Cerebellar nuclear complex (tissue), 1 donor: ENCODE data around the gene KDM3A.

Experiments used
- DNase-seq, 2 experiments: peaks; one replicate each; lab custom pipeline; 2025; lab: John Stamatoyannopoulos, UW

Gene KDM3A

DNA sequence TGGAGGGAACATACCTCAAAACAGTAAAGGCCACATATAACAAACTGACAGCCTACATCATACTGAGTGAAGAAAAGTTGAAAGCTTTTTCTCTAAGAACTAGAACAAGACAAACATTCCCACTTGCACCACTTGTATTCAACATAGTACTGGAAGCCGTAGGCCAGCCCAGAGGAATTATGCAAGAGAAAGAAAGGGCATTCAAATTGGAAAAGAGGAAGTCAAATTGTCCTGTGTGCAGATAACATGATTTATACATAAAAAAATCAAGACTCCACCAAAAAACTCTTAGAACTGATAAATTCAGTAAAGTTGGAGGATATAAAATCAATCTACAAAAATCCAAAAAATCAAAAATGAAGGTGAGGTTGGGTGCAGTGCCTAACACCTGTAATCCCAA, 8.0 kb upstream of the KDM3A start:
- no peak for DNase-seq

DNA sequence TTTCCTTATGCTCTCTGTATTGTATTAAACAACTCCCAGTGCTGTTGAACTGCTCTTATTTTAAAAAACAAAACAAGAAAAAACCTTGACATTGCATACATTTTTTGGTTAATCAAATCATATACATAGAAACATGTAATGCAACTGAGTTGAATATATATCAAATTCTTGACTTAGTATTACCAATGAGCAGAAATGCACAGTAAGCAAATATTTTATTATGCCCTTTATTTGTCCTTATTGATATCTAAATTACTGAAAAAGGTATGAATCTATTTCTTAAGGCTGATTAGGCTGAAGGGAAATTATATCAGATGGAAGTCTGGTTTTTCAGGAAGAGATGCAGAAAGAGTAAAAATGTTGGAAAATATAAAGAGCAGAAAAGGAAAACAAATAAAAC, 6.9 kb upstream of the KDM3A start:
- DNase-seq, result no peak

DNA sequence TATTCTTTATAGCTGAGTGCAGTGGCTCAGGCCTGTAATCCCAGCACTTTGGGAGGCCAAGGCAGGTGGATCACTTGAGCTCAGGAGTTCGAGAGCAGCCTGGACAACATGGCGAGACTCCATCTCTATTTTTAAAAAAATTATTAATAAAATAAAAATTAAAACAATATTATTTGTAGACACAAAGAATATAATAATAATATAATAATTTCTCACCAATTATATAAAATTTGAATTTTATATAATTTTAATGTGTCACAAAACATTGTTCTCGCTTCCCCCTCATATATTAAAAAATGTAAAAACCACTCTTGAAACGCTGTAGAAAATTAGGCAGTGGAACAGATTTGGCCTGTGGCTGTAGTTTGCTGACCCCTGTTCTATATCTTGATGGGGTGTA, 5.6 kb upstream of the KDM3A start:
- DNase-seq, result no peak

DNA sequence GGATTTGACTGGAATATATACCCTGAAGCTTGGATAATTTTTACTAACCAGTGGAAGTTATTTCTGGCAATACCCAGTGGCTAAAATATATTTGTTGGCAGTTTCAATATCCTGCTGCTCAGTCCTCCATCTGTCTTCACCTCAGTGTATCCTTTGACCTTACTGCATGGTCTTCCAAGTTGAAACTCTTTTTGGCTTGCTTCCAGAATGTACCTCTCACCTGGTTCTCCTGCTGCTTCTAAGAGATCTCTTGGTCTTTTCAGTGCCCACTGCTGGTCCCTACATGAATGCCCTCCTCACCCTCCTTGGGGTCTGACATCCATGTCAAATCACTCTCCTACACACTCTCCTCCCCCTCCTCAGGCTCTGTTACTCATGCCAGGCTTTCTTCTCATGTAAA, 4.8 kb upstream of the KDM3A start:
- DNase-seq, result no peak

DNA sequence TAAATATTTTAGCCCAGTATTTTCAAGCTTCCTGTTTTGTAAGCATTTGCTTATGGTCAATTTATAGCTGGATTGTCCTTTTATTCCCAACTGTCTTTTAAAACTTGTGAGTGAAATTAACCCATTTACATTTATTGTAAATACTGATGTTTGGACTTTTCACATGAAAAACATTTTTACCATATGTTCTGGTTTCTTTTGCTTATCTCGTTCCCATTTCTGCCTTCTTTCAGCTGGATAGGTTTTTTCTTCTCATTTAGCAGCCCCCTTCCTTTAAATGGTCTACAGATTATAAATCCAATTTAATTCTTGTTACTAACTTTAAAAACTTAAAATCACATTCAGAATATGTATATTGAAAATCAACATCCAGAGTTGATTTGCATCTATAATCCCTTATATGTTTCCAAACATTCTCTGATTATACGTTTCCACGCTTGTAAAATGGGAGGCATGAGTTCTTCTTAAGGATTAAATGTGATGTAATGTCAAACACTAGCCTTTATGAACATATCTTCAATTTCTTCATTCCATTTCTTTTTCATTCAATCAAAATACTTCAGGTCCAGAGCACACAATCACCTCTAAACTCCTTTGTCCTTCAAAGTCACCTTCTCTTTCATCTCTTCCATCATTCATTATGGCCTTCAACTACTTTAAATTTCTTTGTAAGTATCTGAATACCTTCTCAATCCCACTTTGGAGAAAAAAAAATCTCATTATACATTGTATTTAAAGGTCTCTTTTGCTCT, 1.1 kb upstream of the KDM3A start:
- DNase-seq, result no peak

DNA sequence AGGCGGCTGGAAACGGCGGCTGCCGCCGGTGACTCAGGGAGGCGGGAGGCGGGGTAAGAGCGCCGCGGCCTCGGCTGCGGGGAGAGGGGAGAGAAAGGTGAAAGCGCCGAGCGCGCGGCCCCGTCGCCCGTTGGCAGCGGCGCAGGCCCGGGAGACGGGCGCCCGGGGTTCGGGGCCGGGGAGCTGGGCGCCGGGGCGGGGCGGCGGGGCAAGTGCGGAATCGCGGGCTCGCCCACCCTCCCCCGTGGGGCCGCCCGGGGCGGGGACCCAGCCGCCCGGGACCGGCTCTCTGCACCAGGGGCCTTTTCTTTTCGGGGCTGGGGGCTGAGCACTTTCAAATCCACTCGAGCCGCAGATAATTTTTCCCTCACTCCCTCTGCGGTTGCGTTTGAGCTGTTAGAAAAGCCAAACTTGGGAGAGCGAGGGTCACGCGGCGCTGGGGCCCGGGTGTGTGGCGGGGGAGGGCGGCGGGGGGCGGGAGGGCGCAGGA, 266 bp downstream of the KDM3A start:
- no peak for DNase-seq

DNA sequence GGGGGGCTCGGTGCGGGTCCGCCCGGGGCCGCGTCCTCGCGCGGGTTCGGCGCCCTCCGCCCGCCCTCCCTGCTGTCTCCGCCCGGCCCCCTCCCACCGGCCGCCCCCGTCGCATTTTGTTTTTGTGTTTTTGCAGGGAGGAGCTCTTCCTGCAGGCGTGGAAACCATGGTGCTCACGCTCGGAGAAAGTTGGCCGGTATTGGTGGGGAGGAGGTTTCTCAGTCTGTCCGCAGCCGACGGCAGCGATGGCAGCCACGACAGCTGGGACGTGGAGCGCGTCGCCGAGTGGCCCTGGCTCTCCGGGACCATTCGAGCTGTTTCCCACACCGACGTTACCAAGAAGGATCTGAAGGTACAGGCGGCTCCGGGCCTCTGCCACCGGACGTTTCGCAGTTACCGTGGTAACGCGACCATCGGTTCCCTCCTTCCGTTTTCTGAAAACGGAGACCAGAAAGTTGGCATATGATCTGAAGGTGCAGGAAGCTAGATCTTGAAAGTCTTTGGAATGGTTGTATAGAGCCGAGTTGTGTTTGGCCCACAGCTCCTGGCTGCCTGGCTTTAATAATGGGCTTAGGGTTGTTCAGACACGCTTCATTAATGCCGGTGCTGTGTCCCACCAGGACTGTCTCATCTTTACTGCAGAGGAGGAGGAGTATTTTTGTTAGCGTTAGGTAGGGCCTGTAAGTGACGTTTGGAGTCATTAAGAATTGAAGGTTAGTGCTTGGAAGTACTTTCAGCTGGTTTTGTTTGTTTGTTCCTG, 891 bp downstream of the KDM3A start:
- DNase-seq, result no peak

DNA sequence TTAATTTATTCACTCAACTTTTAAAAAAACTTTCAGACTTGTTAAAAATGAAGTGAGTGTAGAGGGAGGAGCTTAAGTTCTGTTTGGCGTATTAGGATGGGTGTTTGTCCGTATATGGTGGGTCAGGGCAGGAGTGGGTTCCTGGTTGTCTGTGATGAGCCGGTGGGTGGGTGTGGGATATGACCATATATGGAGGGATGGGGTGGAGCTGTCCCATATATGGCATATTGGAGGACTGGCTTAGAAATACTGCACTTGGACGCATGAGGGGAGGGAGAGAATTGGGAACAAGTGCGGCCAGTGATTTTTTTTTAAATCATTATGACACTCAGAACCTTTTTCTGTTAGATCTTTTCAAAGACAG, 1.5 kb downstream of the KDM3A start:
- DNase-seq, result no peak

DNA sequence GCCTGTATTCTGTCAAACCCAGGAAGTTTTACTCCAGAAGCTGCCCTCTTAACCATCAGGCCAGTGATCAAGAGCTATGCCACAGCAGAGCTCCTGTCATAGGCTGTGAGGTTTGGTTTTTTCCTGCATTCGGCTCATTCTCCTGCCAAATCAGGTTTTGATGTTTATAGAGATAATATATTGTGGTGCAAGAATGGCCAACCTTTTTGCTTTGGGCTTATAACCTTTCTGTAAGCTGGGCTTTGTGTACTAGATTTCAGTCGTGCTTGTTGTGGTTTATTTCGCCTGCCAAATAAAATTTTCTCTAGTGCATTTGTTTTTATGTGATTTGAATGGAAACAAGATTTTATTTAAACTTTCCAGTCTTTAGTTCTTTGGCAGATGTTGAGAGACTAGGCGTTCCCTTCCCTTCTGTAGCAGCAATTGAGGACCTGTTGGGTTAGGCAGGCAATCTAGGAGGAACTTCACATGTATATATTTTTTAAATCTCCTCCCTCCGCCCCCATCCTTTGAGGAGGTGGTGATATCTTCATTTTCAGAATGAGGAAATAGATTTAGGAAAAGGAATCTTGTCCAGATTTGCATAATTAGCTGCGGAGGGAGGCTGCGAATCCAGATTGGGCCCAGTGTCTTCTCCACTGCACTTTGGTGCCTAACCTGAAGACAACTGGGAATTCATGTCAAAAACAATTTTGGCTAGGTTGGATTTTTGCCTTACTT, 2.6 kb downstream of the KDM3A start:
- DNase-seq, result no peak

DNA sequence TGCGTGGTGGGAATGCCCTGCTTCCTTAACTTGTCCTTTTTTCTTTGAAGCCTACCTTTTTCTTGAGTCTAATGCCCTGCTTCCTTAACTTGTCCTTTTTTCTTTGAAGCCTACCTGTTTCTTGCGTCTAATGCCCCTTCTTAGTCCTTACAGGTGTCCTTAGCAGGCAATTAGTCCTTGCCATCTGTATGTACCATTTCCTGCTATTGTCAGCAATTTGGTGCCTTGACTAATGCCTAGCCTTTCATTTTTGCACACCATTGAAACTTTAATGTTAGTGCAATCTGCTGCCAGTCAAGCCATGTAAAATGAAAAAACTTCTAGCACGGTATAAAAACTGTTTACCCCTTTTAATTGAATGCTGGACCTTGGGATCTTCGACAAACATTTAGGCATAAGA, 4.3 kb downstream of the KDM3A start:
- no peak for DNase-seq

DNA sequence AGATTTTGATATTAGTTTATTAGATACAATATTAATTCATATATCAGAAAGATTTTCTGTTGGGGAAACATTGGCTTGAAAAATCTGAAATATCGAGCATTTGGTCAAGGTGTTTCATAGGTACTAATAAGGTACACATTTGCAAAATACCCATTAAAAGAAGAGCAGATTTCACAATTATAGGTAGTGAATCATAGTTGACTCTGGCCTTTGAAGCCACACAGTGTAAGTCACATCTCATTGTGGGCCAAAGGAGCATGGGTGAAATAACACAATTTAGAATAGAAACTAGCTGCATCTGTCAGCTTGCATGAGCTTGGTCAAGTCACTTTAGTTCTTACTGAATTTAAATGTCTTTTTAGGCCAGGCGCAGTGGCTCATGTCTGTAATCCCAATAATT, 4.9 kb downstream of the KDM3A start:
- DNase-seq, result no peak

DNA sequence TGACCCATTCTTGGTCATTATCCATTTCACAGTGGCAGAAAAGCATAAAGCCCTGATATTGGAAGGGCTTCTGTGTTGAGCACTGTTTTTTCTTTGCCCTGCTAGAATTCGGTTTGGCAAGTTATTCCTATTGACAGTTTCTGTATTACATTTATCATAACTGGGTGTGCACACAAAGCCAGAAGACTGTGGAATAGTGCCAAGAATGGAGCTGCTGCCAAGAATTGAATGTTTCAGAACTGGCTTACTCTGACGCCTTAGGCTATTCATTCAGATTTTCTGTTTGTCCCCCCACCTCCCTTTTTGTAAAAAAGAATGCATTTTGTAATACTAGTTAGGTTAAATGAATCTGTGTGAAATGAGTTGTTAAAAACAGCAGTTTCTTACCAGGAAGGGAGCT, 12.7 kb downstream of the KDM3A start:
- no peak for DNase-seq

DNA sequence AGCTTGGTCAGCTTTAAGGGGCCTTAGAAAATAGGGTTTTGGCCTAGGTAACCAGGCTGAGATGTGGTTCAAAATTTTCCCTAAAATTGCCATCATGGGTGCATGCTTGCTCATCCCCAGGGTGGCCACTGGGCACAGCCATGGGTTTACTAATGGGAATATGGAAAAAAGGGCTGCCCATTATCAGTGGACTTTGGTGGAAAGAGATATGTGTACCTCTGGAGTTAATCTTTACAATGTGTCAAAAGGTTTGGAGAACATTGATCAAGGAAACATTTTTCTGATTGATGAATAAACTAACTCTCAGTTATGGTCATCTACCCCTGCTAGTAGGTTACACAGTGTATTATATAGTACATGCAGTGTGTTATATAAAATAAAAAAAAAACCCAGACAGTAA, 13.1 kb downstream of the KDM3A start:
- DNase-seq, result no peak

DNA sequence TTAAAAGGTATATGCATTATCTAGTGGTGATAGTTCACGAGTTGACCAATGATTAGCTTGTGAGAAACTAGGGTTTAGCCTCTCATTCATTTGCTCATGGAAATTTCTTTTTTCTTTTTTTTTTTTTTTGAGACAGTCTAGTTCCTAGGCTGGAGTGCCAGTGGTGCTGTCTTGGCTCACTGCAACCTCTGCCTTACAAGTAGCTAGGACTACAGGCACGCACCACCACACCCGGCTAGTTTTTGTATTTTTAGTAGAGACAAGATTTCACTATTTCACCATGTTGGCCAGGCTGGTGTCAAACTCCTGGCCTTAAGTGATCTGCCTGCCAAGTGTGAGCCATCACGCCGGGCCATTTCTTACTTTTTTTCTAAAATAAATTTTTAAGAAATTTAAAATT, 14.0 kb downstream of the KDM3A start:
- no peak for DNase-seq

DNA sequence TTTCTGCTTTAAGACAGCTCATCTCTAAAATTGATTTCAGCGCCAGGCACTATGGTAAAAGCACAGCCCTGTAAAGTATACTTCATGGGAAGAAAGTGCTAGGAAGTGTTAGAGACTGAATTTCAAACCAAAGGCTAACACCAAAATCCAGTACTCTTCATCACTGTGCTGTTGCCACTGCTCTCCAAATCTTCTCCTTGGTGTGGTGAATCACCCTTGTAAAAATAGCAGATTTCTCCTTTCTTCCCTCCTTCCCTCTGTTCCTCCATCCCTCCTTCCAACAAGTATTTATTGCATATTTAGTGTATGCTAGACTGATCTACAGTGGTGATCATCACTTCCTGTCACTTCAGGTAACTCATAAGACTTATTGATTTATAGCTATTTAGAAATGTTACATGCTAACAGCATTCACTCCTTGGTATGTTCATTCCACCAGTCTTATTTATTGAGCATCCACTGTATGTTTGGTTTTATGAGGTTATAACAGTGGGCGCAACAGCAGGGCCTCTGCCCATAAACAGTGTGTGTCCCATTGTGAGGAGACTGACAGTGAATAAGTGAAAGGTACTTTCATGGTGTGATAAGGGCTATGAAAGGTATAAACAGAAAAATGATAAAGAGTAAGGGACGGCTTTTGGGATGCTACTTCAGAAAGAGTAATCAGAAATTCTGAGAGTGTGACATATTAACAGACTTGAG, 20.0 kb downstream of the KDM3A start:
- no peak for DNase-seq

DNA sequence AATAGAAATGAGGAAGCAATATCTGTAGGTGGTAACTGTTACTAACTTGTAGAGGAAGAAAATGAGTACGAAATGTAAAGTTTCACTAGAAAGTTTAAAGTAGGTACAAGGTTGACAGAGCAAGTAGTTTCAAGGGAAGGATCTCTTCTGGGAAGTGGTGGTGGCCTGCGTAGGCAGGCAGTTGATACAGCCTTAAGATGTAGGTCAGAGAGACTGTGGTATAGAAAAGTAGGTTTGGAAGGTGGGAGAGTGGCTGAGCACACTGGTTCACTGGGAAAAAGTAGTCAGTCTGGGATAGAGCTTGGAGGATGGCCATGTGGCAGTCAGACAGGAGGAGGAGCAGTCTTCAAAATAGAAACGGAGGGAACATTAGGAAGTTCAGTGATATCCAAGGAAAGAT, 23.5 kb downstream of the KDM3A start:
- no peak for DNase-seq

DNA sequence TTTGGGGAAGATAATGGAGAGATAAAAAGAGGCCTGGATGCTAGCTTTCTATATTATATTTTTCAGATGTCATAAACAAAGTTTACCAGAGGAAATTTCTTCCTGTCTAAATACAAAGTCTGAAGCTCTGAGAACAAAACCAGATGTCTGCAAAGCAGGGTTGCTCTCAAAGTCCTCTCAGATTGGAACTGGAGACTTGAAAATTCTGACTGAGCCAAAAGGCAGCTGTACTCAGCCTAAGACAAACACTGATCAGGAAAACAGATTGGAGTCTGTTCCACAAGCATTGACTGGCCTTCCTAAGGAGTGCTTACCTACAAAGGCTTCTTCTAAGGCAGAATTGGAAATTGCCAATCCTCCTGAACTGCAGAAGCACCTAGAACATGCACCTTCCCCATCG, 25.1 kb downstream of the KDM3A start:
- DNase-seq, result no peak

DNA sequence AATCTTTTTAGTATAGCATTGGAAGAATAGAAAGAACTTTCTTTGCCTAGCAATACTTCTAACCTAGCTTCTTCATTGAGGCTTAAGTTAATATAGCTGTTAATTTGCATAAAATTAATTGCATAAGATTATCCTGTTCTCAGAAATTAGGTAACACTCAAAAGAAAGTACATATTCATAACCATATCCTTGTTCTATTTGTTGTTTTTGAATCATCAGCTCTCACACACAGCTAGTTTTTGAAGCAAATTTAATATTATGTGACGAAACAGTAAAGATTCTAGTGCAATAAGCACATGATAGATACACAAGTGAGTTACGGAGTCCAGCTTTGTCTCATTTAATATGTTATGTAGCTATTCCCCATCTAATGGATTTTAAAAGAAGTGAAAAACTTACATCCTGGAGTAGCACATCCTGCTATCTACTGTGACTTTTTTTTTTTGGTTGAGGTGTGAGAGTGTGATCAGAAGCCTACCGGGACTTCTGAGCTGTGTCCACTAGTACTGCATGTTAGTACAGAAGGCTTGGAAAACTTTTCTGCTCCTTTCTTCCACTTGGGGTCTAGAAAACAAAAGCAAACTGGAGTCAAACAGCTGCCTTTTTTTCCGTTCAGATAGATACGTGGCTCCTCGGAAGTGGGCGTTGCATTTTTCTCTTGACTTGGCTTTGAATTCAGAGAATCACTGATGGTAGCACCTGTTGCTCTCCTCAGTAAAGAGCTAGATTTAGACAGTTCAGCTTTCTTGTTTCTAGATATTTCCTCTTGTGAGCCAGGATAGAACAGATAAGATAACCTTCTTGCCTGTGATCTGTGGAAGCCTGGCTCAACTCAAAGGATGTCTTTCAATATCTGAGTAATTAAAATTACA, 27.2 kb downstream of the KDM3A start:
- DNase-seq, result no peak

DNA sequence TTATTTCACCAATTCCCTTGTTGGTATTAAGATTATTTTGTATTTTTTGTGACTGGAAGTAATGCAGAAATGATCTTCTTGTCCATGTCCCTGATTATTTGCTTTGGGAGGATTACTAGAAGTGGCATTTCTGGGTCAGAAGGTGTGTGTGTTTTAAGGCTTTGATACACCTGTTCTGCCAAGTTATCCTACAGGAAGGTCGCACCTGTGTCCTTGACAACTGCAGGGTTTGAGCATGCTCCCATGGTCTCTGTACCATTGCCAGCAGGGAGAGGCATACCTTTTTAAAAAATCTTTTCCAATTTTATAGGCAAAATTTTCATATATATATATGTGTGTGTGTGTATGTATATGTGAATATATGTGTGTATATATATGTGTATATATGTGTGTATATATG, 29.7 kb downstream of the KDM3A start:
- no peak for DNase-seq

DNA sequence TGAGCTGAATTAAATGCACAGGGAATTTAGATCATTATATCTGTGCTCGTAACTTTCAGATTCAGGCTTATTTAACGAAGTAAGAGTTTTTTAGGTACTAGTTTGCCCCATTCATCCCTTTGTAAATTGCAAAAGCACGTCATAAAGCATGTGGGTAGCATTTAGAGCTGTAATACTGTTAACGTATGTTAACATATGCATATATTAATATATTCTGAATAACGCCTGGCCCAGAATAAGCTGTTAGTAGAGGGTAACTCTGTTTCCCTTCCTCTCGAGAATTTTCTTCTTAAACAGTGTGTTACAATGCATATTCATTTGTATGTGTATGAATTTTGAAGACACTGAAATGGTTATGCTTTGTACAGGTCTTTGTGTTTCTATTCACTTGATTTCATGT, 30.5 kb downstream of the KDM3A start:
- no peak for DNase-seq

DNA sequence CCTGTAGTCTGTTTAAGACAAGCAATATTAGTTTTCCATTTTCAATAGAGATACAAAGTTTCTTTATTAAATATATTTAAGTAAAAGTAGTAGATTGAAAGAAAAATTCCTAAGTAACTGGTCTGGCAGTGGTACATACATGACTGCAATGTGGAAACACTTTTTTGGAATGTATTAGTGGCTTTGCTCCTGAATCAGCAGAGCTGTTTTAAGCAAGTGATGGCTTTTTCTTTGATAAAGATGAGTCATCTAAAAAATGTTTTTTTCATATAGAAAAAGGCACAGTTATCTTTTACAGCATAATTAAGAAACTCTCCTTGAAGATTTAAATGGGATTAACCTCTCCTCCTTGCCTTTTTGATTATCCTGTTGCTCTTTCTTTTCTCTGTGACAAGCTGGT, 34.9 kb downstream of the KDM3A start:
- no peak for DNase-seq
